OCI-LY1 (cell line): ENCODE measurements around the gene ILDR1.

Experiments
- H2AFZ ChIP-seq: fragments of 200-600 bp; sonication (generic), shearing (Covaris generic); 2 replicates; pipeline ENCODE4 v1.6.0; 2014; ENCODE audit warnings: antibody characterized with exemption, mild to moderate bottlenecking, low read length
- H3F3A ChIP-seq: fragments of 200-600 bp; sonication (generic), shearing (Covaris generic); 2 replicates; pipeline ENCODE4 v1.6.0; 2014; ENCODE audit warnings: mild to moderate bottlenecking, antibody characterized with exemption, low read length, moderate library complexity; ENCODE audit not compliant: insufficient read depth
- H3K27ac ChIP-seq: fragments of 200-600 bp; sonication (generic); 2 replicates; pipeline ENCODE4 v1.5.1; 2014; ENCODE audit warnings: low read length, mixed run types, mild to moderate bottlenecking, low read depth; ENCODE audit not compliant: poor library complexity, severe bottlenecking
- H3K27me3 ChIP-seq: fragments of 200-600 bp; sonication (generic); 2 replicates; pipeline ENCODE4 v1.6.0; 2014; ENCODE audit warnings: antibody characterized with exemption, mild to moderate bottlenecking, low read length, moderate library complexity; ENCODE audit not compliant: insufficient read depth
- H3K36me3 ChIP-seq: fragments of 200-600 bp; sonication (generic); 2 replicates; pipeline ENCODE4 v1.6.1; 2014; ENCODE audit warnings: mild to moderate bottlenecking, antibody characterized with exemption, low read length, moderate library complexity, mixed read lengths; ENCODE audit not compliant: insufficient read depth
- H3K4me1 ChIP-seq: fragments of 200-600 bp; sonication (generic); 2 replicates; pipeline ENCODE4 v1.5.1; 2014; ENCODE audit warnings: mild to moderate bottlenecking, low read length, moderate library complexity; ENCODE audit not compliant: insufficient read depth, severe bottlenecking
- H3K4me2 ChIP-seq: fragments of 200-600 bp; sonication (generic), shearing (Covaris generic); 2 replicates; pipeline ENCODE4 v1.6.1; 2014; ENCODE audit warnings: low read length
- H3K4me3 ChIP-seq: fragments of 200-600 bp; sonication (generic); 2 replicates; pipeline ENCODE4 v1.5.1; 2014; ENCODE audit warnings: low read length, low read depth, mild to moderate bottlenecking, mixed read lengths; ENCODE audit not compliant: poor library complexity, severe bottlenecking
- H3K79me2 ChIP-seq: fragments of 200-600 bp; shearing (Covaris generic); 2 replicates; pipeline ENCODE4 v1.6.1; 2016; ENCODE audit warnings: mixed run types, low read length, mixed read lengths; ENCODE audit not compliant: insufficient read depth
- H3K9ac ChIP-seq: fragments of 200-600 bp; sonication (generic), shearing (Covaris generic); 2 replicates; pipeline ENCODE4 v1.6.1; 2014; ENCODE audit warnings: mild to moderate bottlenecking, low read length, mixed read lengths
- H3K9me2 ChIP-seq: fragments of 200-600 bp; sonication (generic), shearing (Covaris generic); 2 replicates; pipeline ENCODE4 v1.6.1; 2014; ENCODE audit warnings: low read depth, mild to moderate bottlenecking, low read length, mixed read lengths
- H3K9me3 ChIP-seq: fragments of 200-600 bp; shearing (Covaris generic); 2 replicates; pipeline ENCODE4 v1.6.1; 2014; ENCODE audit warnings: low read length, mixed read lengths
- H4K20me1 ChIP-seq: fragments of 200-600 bp; sonication (generic), shearing (Covaris generic); 2 replicates; pipeline ENCODE4 v1.6.0; 2016; ENCODE audit warnings: mild to moderate bottlenecking, low read length; ENCODE audit not compliant: insufficient read depth
- EZH2 ChIP-seq: fragments of 200-600 bp; sonication (generic), shearing (Covaris generic); IDR thresholded peaks from 2 replicates; pipeline ENCODE4 v1.8.0; 2017; ENCODE audit warnings: borderline replicate concordance, mixed run types, mild to moderate bottlenecking, antibody characterized with exemption, low read length, moderate library complexity, mixed read lengths
- TF ChIP-seq, protein P1 (sequence below): fragments of 200-600 bp; sonication (generic), shearing (Covaris generic); IDR thresholded peaks from 2 replicates; pipeline ENCODE4 v1.5.1; 2017; ENCODE audit warnings: mild to moderate bottlenecking, antibody characterized with exemption, low read length, moderate library complexity, mixed read lengths

The ILDR1 gene

DNA sequence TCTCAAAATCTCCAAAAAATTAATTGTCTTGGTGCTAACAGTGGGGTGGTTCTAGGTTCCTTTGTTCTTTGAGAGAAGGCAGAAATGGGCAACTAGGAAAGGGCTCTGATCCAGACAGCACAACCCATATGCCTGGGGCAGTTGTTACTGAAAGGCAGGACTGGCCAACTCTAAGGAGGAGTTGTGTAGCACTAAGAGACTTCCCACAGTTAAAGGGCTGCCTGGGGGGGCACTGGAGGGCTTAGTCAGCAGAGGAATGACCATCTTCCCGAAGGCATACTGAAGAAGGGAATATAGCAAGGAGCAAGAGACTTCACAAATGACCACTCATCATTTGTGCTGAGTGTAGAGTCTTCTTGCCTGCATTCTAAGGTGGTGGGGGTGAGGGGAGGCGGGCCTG, 15.8 kb downstream of the ILDR1 start:
- Histone ChIP-seq H3K9me2 (no peaks in the 10 kb centered on the region), H3K36me3 (peaks cover 2% of the 10 kb centered on the region; the same call in 1 of the 2 replicates), H3K9me3 (no peaks in the 10 kb centered on the region), H3K4me1 (peaks cover 62% of the 10 kb centered on the region), H3K9ac (no peak overlapping the region), H3K27ac (peak overlapping the region; percentile 3), H3K79me2 (no peaks in the 10 kb centered on the region), H3K27me3 (no peaks in the 10 kb centered on the region), H3K4me3 (no peak overlapping the region), H3F3A (no peaks in the 10 kb centered on the region), H4K20me1 (no peaks in the 10 kb centered on the region), H3K4me2 (no peak overlapping the region), H2AFZ (no peak overlapping the region)
- TF ChIP-seq, protein P1, sequence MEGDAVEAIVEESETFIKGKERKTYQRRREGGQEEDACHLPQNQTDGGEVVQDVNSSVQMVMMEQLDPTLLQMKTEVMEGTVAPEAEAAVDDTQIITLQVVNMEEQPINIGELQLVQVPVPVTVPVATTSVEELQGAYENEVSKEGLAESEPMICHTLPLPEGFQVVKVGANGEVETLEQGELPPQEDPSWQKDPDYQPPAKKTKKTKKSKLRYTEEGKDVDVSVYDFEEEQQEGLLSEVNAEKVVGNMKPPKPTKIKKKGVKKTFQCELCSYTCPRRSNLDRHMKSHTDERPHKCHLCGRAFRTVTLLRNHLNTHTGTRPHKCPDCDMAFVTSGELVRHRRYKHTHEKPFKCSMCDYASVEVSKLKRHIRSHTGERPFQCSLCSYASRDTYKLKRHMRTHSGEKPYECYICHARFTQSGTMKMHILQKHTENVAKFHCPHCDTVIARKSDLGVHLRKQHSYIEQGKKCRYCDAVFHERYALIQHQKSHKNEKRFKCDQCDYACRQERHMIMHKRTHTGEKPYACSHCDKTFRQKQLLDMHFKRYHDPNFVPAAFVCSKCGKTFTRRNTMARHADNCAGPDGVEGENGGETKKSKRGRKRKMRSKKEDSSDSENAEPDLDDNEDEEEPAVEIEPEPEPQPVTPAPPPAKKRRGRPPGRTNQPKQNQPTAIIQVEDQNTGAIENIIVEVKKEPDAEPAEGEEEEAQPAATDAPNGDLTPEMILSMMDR: no peak
- no peak for TF ChIP-seq EZH2

DNA sequence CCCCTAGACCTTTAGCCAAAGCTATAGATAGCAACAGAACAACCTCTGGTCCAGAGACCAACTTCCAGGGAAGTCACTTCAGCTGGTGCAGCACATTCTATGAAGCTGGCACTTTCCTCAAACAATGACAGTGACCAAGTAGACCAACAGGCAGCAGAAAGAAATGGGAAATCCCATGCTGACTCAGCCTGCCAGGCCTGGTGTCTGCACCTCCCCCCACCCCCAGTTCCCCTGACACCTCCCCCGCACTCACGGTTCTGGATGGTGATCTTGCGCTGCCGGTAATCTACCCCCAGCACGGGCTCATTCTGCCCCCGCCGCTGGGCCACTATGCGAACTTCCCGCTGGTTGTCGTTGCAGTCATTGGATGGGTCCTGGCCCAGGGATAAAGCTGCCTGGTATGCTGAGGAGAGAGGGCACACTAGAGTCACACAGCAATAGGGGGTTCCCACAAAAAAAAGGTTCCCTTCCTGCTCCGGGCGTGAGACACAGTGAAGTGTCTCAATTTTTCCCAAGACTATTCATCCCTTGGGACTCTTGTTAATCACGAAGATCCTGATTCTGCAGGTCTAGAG, 17.0 kb downstream of the ILDR1 start:
- H2AFZ ChIP-seq: no peak overlapping the region
- no peak overlapping the region; the same call in 1 of the 2 replicates for H3K4me2 ChIP-seq
- peaks cover 13% of the 10 kb centered on the region; the same call in 1 of the 2 replicates for H3K36me3 ChIP-seq
- H3K79me2 ChIP-seq: no peaks in the 10 kb centered on the region
- H3K4me3 ChIP-seq: no peak overlapping the region
- TF ChIP-seq, protein P1: no peak
- TF ChIP-seq EZH2: no peak
- H3K27ac ChIP-seq: peak overlapping the region; percentile 24
- no peak overlapping the region for H3K9ac ChIP-seq
- H3K27me3 ChIP-seq: no peaks in the 10 kb centered on the region
- H3F3A ChIP-seq: no peaks in the 10 kb centered on the region
- no peaks in the 10 kb centered on the region for H3K9me2 ChIP-seq
- H3K4me1 ChIP-seq: peaks cover 50% of the 10 kb centered on the region
- no peaks in the 10 kb centered on the region for H4K20me1 ChIP-seq
- H3K9me3 ChIP-seq: no peaks in the 10 kb centered on the region

DNA sequence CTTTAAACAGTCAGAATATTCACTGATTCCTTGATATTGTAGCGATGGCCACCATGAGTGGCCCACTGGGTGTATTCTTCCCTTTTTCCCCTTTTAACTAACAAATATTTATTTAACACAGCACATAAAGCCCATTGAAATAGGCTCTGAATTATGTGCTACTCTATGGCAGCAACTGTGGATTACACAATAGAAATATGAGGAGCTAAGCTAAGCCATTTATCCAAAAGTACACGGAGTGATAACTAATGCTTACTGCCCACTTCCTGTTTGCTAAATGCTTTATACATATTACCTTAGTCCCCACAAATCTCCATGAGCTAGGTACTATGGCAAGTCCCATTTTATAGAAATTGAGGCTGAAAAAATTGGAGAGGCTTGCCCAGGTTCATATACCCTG, 17.9 kb downstream of the ILDR1 start:
- H3K9me2 ChIP-seq: no peaks in the 10 kb centered on the region
- no peaks in the 10 kb centered on the region for H3F3A ChIP-seq
- peaks cover 13% of the 10 kb centered on the region; the same call in 1 of the 2 replicates for H3K36me3 ChIP-seq
- H3K9ac ChIP-seq: no peak overlapping the region
- peaks cover 47% of the 10 kb centered on the region for H3K4me1 ChIP-seq
- H3K9me3 ChIP-seq: no peaks in the 10 kb centered on the region
- TF ChIP-seq, protein P1: no peak
- no peak for TF ChIP-seq EZH2
- H3K4me3 ChIP-seq: no peak overlapping the region
- H2AFZ ChIP-seq: no peak overlapping the region
- H4K20me1 ChIP-seq: no peaks in the 10 kb centered on the region
- H3K79me2 ChIP-seq: no peaks in the 10 kb centered on the region
- peak overlapping the region; percentile 24 for H3K27ac ChIP-seq
- peak overlapping the region; percentile 32 for H3K4me2 ChIP-seq
- no peaks in the 10 kb centered on the region for H3K27me3 ChIP-seq
